HL-60/S4 treated with retinoic acid at 250 ng/mL for 4 days and 3 days (cell line): ENCODE results near the gene MAP4K4.
"Not testable (repeated sequence)": the region's sequence is repeated elsewhere in the genome, so short reads cannot be mapped to it uniquely, and the experiment has no call there.

Experiments used
- in situ Hi-C: fragments of 300-500 bp; cut with MboI; formaldehyde crosslinking; loops from 2 replicates; pipeline ENCODE4 v1.7.0; 2022; ENCODE audit warnings: low sequenced_read_pairs

MAP4K4 gene

GRCh38 chr2:101895819-101896322 is 198.4 kb downstream of the MAP4K4 start:
- in situ Hi-C loops = no loop called here

GRCh38 chr2:101897301-101897700 is 199.8 kb downstream of the MAP4K4 start:
- in situ Hi-C loops = no loop called here

- in situ Hi-C loops = no loop called here
Observed at GRCh38 chr2:101899265-101899664, 201.8 kb downstream of the MAP4K4 start.

GRCh38 chr2:101899871-101900270 is 202.4 kb downstream of the MAP4K4 start:
- in situ Hi-C loops = no loop called here

- in situ Hi-C loops = no loop called here
Observed at GRCh38 chr2:101900375-101900774, 202.9 kb downstream of the MAP4K4 start.

GRCh38 chr2:101901241-101901640 is 203.7 kb downstream of the MAP4K4 start:
- in situ Hi-C loops = no loop called here

- in situ Hi-C loops = no loop called here
Observed at GRCh38 chr2:101902169-101902568, 204.7 kb downstream of the MAP4K4 start.

GRCh38 chr2:101904916-101905315 is 207.4 kb downstream of the MAP4K4 start:
- in situ Hi-C loops = no loop called here

- in situ Hi-C loops = no loop called here
Observed at GRCh38 chr2:101905746-101906336, 208.3 kb downstream of the MAP4K4 start.

- in situ Hi-C loops = no loop called here
Observed at GRCh38 chr2:101909760-101910159, 212.3 kb downstream of the MAP4K4 start.

- in situ Hi-C loops = no loop called here
Observed at GRCh38 chr2:101912545-101912944, 215.0 kb downstream of the MAP4K4 start.

- in situ Hi-C loops = no loop called here
Observed at GRCh38 chr2:101921319-101921952, 223.9 kb downstream of the MAP4K4 start.

- in situ Hi-C loops = no loop called here
Observed at GRCh38 chr2:101921953-101922325, 224.4 kb downstream of the MAP4K4 start.

GRCh38 chr2:101924311-101924710 is 226.8 kb downstream of the MAP4K4 start:
- in situ Hi-C loops = not testable (repeated sequence)

- in situ Hi-C loops = no loop called here
Observed at GRCh38 chr2:101930019-101930418, 232.5 kb downstream of the MAP4K4 start.

GRCh38 chr2:101930847-101931246 is 233.3 kb downstream of the MAP4K4 start:
- in situ Hi-C loops = no loop called here

- in situ Hi-C loops = no loop called here
Observed at GRCh38 chr2:101931402-101931801, 233.9 kb downstream of the MAP4K4 start.

- in situ Hi-C loops = not testable (repeated sequence)
Observed at GRCh38 chr2:101935764-101936163, 238.3 kb downstream of the MAP4K4 start.

GRCh38 chr2:101942851-101943250 is 245.3 kb downstream of the MAP4K4 start:
- in situ Hi-C loops = no loop called here
